ENCODE measurements around the gene ZNF486.
"Not testable (repeated sequence)": the region's sequence is repeated elsewhere in the genome, so short reads cannot be mapped to it uniquely, and the experiment has no call there.

ZNF486 gene

GRCh38 chr19:20167020-20167644 is at the start of gene ZNF486:
TSS of gene ZNF486 (plus strand) at chr19:20167214. CDS start at chr19:20167331, 117 bp downstream.
- no peak for DNase-seq

DNA sequence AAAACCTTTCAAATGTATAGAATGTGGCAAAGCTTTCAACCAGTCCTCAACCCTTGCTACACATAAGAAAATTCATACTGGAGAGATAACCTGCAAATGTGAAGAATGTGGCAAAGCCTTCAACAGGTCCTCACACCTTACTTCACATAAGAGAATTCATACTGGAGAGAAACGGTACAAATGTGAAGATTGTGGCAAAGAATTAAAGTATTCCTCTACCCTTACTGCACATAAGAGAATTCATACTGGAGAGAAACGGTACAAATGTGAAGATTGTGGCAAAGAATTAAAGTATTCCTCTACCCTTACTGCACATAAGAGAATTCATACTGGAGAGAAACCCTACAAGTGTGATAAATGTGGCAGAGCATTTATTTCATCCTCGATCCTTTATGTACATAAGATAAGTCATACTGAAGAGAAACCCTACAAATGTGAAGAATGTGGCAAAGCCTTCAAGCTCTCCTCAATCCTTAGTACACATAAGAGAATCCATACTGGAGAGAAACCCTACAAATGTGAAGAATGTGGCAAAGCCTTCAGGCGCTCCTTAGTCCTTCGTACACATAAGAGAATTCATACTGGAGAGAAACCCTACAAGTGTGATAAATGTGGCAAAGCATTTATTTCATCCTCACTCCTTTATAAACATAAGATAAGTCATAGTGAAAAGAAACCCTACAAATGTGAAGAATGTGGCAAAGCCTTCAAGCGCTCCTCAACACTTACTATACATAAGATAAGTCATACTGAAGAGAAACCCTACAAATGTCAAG is 48.8 kb upstream of the ZNF486 start:
- DNase-seq, result not testable (repeated sequence)

DNA sequence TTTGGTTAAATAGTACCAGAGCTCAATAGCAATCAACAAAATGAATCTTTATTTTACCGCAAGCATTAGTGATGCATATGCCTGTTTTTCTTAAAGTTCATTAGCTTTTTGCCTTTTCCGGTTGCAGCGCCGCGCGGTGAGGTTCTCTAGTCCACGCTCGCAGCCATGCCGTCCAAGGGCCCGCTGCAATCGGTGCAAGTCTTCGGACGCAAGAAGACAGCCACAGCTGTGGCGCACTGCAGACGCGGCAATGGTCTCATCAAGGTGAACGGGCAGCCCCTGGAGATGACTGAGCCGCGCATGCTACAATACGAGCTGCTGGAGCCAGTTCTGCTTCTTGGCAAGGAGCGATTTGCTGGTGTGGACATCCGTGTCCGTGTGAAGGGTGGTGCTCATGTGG is 42.1 kb upstream of the ZNF486 start:
- no peak for DNase-seq

DNA sequence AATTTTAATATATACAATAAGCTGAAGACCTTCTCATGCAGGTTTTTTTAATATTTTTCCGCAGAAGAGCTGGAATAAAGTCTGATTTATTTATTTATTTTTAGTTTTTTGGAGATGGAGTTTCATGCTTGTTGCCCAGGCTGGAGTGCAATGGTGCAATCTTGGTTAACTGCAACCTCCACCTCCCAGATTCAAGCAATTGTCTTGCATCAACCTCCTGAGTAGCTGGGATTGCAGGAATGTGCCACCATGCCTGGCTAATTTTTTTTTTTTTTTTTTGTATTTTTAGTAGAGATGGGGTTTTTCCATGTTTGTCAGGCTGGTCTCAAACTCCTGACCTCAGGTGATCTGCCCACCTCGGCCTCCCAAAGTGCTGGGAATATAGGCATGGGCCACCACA is 34.1 kb upstream of the ZNF486 start:
- DNase-seq, result not testable (repeated sequence)

- not testable (repeated sequence) for DNase-seq
Measured at GRCh38 chr19:20137714-20138113, 29.3 kb upstream of the ZNF486 start.

DNA sequence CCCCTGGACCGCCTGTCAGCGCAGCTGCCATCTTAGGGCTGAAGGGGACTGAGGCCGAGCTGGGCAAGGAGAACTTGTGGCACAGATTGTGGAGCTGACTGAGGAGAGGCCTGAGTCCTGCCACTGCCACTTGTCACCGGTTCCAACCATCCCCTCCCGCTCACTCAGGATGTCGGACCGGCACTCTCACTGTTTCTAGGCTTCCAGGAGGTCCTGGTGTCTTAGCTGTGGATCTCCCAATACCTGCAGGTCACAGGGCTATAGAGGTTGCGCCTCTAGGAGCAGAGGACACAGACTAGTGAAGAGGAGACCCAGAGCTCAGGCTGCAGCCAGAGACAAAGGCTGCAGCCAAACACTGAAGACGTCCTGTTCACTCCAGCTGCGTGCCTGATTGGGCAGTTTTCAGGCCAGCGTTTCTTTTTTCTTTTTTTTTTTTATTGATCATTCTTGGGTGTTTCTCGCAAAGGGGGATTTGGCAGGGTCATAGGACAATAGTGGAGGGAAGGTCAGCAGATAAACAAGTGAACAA is 15.3 kb upstream of the ZNF486 start:
- no peak for DNase-seq

DNA sequence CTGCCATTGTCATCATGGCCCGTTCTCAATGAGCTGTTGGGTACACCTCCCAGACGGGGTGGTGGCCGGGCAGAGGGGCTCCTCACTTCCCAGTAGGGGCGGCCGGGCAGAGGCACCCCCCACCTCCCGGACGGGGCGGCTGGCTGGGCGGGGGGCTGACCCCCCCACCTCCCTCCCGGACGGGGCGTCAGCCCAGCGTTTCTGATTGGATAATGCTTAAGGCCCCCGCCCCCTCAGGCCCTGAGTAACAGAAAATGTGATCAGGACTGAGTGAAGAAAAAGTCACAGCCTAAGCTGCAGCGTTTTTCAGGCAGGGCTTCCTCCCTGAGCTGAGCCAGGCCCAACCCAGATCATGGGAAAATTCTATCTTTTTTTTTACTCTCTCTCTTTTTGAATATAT is 14.5 kb upstream of the ZNF486 start:
- not testable (repeated sequence) for DNase-seq

DNA sequence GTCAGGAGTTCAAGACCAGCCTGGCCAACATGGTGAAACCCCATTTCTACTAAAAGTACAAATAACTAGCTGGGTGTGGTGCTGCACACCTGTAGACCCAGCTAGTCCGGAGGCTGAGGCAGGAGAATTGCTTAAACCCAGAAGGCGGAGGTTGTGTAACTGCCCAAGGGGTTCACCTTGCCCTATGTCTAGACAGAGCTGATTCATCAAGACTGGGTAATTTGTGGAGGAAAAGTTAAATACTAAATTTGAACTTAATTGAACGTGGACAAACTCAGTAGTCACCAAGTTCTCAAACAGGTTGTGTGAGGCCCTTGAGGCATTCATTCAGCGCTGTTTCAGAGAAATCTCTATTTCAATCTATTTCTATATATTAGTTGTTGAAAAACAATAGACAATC is 13.7 kb upstream of the ZNF486 start:
- DNase-seq, result no peak

GRCh38 chr19:20154636-20155035 is 12.4 kb upstream of the ZNF486 start:
- no peak for DNase-seq

DNA sequence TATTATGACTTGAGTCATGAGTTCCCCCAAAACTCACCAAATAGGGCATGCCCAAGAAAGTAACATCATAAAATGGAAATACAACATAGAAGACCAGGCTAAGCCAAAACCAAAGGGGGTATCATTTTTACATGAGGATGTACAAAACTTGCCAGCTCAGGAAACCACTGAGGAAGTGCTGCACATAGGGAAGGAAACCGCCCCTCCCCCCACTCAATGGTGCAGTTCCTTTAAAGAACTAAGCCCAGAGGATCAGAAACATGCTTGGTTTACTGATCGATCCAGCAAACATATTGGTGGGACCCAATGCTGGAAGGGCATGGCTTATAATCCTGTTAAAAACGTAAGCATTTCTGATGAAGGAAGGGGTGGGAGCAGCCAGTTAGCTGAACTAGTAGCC is 4.2 kb upstream of the ZNF486 start:
- no peak for DNase-seq

DNA sequence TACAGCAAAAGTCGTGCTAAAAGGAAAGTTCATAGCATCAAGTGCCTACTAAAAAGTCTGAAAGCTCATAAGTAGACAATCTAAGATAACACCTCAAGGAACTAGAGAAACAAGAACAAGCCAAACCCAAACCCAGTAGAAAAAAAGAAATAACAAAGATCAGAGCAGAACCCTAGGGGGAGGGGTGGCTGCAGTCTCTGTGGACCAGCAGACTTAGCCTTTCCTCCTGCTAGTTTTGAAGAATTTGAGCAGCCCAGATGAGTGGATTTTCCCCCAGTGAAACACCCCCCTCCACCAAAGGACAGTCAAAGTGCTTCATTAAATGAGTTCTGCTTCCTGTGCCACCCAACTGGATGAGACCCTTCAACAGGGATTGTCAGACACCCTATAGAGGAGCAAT is 2.6 kb upstream of the ZNF486 start:
- DNase-seq, result no peak

DNA sequence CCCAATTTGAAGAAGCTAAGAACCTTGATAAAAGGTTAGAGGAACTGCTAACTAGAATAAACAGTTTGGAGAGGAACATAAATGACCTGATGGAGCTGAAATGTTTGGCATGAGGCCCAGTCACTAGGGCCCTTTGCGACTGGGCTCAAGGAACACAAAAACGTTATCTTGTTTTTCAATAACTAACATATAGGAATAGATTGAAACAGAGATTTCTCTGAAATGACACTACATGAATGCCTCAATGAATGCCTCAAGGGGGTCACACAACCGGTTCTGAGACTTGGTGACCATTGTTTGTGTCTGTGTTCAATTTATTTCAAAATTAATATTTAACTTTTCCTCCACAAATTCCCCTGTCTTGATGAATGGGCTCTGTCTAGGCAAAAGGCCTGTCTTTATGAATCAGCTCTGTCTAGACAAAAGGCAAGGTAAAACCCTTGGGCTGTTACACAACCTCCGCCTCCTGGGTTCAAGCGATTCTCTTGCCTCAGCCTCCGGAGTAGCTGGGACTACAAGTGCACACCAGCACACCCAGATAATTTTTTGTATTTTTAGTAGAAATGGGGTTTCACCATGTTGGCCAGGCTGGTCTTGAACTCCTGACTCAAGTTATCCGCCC is 932 bp upstream of the ZNF486 start:
- no peak for DNase-seq

GRCh38 chr19:20167651-20168122 is 673 bp downstream of the ZNF486 start:
- no peak for DNase-seq

DNA sequence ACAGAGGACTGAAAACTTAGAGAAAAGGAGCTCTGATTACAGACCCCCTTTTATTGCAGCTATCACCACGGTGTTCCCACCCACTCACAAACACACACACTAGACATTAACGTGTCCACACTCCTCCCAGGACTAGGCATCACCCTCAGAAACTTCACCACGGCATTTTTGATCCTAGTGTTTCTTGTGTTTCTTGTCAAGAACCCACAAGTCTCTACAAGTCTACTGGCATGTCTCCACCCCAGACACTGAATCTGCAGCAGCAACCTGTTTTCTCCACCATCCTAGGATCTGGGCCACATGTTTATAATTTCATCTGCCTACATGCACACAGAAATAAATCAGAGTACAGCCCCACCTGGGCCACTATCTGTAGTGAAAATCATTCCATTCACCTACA is 4.3 kb downstream of the ZNF486 start:
- DNase-seq, result no peak

DNA sequence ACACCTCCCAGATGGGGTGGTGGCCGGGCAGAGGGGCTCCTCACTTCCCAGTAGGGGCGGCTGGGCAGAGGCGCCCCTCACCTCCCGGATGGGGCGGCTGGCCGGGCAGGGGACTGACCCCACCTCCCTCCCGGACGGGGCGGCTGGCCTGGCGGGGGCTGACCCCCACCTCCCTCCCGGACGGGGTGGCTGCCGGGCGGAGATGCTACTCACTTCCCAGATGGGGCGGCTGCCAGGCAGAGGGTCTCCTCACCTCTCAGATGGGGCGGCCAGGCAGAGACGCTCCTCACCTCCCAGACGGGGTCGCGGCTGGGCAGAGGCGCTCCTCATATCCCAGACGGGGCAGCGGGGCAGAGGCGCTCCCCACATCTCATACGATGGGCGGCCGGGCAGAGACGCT is 8.8 kb downstream of the ZNF486 start:
- DNase-seq, result not testable (repeated sequence)

GRCh38 chr19:20179956-20180355 is 12.9 kb downstream of the ZNF486 start:
- DNase-seq, result not testable (repeated sequence)

DNA sequence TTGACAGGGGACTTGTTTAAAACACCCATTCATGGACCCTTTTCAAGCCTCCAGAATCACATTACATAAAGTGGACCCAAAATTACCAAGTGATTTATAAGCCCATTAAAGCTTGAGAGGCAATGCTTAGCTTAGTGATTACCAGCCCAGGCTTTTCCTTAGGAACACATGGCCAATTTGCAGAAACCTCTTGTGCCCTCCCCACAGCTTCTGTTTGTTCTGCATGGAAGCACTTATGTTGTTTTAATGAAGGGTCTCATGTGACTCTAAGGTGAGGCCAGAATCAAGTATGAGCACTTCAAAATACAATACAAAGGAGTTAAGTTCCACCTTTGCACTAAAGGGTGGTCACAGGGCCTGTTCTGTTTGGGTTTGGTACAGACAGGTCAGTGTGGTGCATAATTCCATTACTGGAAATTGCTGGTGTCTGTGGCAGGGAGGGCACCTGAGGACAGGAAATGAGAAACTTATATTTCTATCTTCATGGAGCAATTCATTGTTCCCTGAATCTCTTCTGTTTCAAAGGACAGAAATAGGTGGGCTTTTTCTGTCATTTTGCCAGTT is 15.3 kb downstream of the ZNF486 start:
- no peak for DNase-seq

DNA sequence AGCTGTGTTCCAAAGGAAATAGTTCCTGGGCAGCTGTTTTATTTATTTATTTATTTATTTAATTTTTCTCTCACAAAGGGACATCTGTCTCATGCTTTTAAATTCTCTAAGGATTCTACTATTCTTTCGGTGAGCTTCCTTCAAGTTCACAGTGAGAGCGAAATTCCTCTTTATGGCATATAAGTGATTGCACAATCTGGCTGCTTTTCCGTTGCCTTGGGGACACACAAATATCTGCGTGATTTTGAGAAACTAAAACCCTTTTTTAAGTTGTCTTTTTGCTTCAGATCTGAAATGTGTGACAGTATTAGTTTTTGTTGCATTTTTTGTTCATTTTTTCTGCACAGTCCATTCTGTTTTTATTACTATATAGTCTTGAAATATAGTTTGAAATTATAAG is 19.2 kb downstream of the ZNF486 start:
- no peak for DNase-seq

GRCh38 chr19:20197747-20198146 is 30.7 kb downstream of the ZNF486 start:
- no peak for DNase-seq

DNA sequence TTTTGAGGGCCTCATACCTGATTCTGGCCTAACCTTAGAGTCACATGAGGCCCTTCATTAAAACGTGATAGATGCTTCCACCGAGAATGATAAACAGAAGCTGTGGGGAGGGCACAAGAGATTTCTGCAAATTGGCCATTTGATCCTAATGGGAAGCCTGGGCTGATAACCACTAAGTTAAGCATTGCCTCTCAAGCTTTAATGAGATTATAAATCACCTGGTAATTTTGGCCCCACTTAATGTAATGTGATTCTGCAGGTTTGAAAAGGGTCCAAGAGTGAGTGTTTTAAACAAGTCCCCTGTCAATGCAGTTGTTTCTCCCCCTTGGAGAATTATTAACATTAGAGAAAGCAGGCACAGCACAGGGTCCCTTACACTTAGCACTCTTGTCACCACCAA is 42.0 kb downstream of the ZNF486 start:
- DNase-seq, result no peak

DNA sequence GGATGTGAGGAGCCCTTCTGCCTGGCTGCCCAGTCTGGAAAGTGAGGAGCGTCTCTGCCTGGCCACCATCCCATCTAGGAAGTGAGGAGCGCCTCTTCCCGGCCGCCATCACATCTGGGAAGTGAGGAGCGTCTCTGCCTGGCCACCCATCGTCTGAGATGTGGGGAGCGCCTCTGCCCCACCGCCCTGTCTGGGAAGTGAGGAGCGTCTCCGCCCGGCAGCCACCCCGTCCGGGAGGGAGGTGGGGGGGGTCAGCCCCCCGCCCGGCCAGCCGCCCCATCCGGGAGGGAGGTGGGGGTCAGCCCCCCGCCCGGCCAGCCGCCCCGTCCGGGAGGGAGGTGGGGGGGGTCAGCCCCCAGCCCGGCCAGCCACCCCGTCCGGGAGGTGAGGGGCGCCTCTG is 47.4 kb downstream of the ZNF486 start:
- not testable (repeated sequence) for DNase-seq

DNA sequence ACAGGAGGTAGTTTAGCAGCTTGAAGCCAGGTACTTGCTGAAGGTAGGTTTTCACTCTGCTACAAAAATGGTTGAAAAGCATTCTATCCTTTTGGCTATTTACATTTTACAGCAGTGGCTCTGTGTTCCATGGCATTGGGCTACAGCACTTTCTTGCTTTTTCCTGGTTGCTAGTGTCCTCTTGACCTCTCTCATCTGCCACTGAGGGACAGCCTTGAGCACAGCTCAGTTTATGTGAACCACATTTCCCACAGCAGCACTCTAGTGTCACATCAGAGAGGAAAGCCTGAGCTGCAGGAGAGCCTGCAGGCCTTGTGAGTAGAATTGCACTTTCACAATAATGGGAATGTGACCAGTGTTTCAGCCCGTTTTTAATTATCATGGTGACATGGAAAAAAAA is 54.6 kb downstream of the ZNF486 start:
- not testable (repeated sequence) for DNase-seq

GRCh38 chr19:20233105-20233504 is 66.1 kb downstream of the ZNF486 start:
- no peak for DNase-seq

Measured in NCI-H1694 treated with DMSO at 0.1 percent for 48 hours (cell line).